GM12875 (cell line): ENCODE measurements around the gene TNIP3.

Experiments used
- H3K4me3 ChIP-seq: one replicate; pipeline ENCODE4 v1.5.1; 2011; ENCODE audit warnings: low read depth, low read length, control low read depth
- TF ChIP-seq, protein P1 (sequence below): IDR thresholded peaks from 2 replicates; pipeline ENCODE4 v1.5.1; 2011; ENCODE audit warnings: low read depth, mild to moderate bottlenecking, control low read depth, inconsistent platforms, low read length, moderate library complexity, borderline replicate concordance; ENCODE audit not compliant: insufficient read depth

TNIP3 gene

DNA sequence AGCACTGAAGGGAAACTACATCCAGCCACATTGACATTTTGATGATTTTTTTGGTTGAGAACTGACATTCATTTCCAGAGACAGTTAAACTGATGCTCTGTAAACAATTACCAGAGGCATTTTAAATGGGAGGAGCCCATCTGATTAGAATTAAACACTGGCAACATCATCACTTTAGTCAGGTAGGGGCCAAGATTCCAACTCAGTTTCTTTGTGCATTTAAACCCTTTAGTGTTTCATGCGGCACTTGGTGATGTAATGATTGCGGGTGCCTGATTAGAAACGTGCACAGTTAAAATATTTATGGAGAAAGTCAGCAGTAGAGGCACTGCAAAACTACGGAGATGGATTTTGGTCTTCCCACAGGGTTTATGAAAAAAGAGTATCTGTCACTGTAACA is 16.1 kb downstream of the TNIP3 start:
- H3K4me3 ChIP-seq = no peak overlapping the region
- TF ChIP-seq, protein P1, sequence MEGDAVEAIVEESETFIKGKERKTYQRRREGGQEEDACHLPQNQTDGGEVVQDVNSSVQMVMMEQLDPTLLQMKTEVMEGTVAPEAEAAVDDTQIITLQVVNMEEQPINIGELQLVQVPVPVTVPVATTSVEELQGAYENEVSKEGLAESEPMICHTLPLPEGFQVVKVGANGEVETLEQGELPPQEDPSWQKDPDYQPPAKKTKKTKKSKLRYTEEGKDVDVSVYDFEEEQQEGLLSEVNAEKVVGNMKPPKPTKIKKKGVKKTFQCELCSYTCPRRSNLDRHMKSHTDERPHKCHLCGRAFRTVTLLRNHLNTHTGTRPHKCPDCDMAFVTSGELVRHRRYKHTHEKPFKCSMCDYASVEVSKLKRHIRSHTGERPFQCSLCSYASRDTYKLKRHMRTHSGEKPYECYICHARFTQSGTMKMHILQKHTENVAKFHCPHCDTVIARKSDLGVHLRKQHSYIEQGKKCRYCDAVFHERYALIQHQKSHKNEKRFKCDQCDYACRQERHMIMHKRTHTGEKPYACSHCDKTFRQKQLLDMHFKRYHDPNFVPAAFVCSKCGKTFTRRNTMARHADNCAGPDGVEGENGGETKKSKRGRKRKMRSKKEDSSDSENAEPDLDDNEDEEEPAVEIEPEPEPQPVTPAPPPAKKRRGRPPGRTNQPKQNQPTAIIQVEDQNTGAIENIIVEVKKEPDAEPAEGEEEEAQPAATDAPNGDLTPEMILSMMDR = no peak

DNA sequence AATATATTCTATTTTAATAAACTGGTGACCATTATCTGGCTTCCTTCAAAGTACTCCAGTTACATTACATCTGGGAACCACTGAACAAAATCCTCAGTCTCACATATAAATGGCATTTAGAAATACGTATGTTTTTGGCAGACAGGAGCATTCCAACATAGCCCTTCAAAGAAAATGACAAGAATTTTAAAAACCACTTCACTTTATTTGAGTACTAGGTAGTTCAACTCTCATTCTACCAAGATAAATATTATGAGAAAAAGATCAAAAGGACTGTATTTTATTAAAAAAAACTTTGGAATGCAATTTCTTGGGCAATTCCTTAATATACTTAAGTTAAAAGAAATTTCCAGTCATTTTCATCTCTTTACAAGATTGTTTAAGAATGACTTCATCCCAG is 17.6 kb downstream of the TNIP3 start:
- H3K4me3 ChIP-seq = no peak overlapping the region
- TF ChIP-seq, protein P1 = no peak

DNA sequence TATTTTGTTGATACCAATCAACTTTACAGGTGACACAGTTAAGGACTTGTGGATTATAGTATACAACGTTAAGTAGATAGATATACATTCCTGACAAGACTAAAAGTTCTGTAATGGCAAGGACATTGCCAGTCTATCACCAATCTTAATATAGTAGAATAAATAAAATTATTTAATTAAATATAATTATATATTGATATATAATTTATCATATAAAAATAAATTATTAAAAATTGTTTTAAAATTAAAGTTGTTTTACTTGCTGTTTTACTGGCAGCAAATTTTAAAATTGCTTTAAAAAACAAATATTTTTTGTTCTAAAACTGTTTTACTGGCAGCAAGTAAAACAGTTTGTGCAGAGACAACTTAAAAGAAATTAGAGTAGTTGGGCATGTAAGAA is 18.7 kb downstream of the TNIP3 start:
- TF ChIP-seq, protein P1 = no peak
- no peak overlapping the region for H3K4me3 ChIP-seq

DNA sequence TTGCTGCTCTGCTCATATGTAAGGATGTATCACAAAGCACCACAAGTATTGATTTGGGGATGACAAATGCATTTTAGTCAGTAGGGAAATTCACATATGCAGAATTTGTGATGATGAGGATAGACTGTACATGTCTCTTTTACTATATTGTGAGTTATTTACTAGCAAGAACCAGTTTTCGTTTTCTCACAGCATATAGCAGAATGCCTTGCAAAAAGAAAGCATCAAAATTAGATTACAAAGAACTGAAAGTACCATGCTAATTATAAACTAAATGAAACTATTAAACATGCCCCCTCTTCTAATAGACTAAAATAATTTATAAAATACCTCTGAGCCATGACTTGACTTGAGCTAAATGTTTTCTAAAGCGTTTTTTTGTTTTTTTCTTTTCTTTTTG is 20.1 kb downstream of the TNIP3 start:
- TF ChIP-seq, protein P1 = no peak

DNA sequence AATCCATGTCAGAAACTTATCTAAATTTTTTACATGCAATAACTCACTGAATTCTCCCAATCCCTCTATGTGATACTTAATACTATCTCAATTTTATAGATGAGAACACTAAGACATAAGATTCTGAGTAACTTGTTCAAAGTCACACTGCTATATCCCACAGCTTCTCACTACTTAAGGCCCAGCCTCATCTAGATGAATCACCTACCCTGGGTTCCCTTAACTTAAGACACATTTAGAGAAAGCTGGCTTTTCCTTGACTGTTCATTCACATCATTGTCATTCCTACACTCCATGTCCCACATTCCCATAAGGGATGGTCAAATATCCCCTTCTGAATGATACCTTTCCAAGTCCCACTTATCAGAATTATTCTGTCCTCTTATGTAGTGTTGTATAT is 21.0 kb downstream of the TNIP3 start:
- H3K4me3 ChIP-seq = no peak overlapping the region
- TF ChIP-seq, protein P1 = no peak

More for the DNA sequence above, 20.1 kb downstream of the TNIP3 start:
- no peak overlapping the region for H3K4me3 ChIP-seq

DNA sequence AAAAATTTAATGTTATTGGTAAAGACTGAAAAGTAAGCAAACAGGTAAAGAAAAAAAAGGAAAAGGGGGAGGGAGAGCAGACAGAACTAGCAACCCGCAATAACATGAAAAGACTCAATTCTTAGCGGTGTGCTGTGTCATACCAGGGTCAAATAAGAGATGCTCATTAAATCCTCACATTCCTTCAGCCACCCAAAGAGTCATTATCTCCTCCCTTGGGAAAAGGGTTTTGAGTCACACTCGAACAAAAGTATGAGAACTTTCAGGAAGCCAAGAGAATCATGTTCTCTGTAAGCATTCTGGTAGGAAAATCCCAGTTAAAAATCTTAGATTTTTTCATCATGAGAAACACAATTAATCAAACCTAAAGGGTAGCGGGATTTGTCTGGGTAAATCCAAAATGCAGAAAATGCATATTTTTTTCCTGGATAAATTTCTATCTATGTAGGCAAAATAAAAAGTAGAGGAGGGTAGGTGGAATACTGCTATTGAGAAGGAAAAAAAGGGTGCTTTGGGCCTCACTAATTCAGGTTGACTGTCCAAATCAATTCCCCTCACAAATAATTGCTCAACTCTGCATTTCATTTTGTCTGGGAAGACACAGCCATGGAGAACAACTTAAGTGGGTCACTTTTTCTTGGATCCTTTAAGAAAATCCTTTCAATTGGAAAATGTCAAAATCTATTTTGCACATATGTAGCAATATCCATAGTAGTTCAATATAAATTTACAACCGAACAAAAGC is 23.2 kb downstream of the TNIP3 start:
- H3K4me3 ChIP-seq = no peak overlapping the region
- TF ChIP-seq, protein P1 = no peak

DNA sequence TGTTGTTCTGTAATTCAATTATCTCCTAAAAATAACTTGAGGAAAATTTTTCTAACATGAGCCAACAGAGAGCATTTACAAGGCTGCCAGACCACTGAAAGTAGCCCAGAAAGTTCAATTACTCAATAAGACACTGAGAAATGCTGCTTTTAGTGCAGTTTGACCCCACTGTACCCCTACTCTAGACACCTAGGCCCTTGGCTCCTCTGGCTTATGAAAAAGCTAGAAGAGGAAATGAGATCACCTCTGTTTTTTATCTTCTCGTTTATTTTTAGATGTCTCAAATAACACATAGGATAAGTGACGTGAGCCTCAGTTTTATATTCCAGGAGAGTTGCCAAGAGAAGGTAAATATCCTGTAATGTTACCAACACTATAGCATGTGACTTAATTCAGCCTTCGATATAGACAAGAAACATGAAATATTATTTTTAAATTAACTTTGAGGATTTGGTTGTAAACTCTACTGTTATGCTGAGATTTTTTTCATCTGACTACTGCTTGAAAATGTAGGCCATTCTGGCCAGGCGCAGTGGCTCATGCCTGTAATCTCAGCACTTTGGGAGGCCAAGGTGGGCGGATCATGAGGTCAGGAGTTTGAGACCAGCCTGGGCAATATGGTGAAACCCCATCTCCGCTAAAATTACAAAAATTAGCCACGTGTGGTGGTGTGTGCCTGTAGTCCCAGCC is 24.4 kb downstream of the TNIP3 start:
- no peak overlapping the region for H3K4me3 ChIP-seq
- TF ChIP-seq, protein P1 = no peak
